ENCODE results near the gene TEN1.

The TEN1 gene

DNA sequence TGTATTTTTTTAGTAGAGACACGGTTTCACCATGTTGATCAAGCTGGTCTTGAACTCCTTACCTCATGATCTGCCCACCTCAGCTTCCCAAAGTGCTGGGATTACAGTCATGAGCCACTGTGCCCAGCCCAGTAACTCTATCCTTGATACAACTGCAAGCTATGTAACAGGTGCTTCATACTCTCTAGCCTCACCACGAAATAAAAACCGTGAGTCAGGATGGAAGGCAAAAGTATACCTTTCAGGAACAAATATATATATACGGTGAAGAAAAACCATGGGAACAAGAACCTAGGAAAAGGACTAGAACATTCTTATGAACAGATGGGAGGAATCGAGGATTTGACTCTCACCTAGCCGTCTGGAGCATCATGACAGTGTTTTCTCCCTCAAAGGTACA is 28.6 kb upstream of the TEN1 start:
- Histone ChIP-seq H3K27ac (replicated peaks) (no peak overlapping the region), H3K4me3 (replicated peaks; ENCODE audit: insufficient read depth, low read length) (no peak overlapping the region), H3K27me3 (ENCODE audit: insufficient read depth, poor library complexity, severe bottlenecking) (no peaks in the 10 kb centered on the region)
- no peak for DNase-seq (ENCODE audit: low read depth in 1 of 2, low spot score in 1 of 2)
- TF ChIP-seq, protein P1, sequence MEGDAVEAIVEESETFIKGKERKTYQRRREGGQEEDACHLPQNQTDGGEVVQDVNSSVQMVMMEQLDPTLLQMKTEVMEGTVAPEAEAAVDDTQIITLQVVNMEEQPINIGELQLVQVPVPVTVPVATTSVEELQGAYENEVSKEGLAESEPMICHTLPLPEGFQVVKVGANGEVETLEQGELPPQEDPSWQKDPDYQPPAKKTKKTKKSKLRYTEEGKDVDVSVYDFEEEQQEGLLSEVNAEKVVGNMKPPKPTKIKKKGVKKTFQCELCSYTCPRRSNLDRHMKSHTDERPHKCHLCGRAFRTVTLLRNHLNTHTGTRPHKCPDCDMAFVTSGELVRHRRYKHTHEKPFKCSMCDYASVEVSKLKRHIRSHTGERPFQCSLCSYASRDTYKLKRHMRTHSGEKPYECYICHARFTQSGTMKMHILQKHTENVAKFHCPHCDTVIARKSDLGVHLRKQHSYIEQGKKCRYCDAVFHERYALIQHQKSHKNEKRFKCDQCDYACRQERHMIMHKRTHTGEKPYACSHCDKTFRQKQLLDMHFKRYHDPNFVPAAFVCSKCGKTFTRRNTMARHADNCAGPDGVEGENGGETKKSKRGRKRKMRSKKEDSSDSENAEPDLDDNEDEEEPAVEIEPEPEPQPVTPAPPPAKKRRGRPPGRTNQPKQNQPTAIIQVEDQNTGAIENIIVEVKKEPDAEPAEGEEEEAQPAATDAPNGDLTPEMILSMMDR (IDR thresholded peaks at IDR 0.05; ENCODE audit: insufficient read depth, low read length), result no peak
- TF ChIP-seq SPI1 (IDR thresholded peaks at IDR 0.05; ENCODE audit: borderline replicate concordance, low read depth), result no peak
- TF ChIP-seq GABPA (IDR thresholded peaks at IDR 0.05; ENCODE audit: low read depth), result no peak
- TF ChIP-seq, protein P2, sequence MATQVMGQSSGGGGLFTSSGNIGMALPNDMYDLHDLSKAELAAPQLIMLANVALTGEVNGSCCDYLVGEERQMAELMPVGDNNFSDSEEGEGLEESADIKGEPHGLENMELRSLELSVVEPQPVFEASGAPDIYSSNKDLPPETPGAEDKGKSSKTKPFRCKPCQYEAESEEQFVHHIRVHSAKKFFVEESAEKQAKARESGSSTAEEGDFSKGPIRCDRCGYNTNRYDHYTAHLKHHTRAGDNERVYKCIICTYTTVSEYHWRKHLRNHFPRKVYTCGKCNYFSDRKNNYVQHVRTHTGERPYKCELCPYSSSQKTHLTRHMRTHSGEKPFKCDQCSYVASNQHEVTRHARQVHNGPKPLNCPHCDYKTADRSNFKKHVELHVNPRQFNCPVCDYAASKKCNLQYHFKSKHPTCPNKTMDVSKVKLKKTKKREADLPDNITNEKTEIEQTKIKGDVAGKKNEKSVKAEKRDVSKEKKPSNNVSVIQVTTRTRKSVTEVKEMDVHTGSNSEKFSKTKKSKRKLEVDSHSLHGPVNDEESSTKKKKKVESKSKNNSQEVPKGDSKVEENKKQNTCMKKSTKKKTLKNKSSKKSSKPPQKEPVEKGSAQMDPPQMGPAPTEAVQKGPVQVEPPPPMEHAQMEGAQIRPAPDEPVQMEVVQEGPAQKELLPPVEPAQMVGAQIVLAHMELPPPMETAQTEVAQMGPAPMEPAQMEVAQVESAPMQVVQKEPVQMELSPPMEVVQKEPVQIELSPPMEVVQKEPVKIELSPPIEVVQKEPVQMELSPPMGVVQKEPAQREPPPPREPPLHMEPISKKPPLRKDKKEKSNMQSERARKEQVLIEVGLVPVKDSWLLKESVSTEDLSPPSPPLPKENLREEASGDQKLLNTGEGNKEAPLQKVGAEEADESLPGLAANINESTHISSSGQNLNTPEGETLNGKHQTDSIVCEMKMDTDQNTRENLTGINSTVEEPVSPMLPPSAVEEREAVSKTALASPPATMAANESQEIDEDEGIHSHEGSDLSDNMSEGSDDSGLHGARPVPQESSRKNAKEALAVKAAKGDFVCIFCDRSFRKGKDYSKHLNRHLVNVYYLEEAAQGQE (IDR thresholded peaks at IDR 0.05; ENCODE audit: insufficient replicate concordance, low read depth), result no peak

DNA sequence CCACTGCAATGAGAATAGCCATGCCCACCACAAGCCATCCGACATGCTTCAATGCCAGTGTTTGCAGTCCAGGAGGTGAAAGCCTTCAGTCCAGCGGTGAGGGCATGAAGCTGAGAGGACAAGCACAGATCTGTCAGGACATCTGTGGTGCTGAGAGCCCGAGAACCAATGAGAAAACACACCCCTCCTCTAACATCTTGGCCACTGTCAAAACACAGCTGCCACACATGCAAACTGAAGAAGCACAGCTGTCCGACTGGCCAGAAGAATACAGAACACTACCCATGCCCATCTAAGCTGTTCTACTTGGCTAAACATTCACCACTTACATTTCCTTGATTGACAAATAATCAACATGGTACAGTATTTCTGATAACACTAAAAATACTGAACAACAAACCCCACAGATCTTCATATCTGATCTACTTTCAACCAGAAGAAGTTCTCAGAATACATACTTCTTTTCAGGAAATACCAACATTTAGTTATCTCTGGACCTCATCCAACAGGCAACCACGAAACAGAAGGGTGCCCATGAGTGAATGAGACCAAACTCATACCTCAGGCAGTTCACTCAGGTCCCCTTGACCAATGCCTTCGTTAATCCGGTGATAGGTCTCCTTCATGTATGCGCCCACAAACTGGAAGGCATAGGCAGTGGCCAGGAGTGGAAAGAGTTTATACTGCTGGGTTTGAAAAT is 28.0 kb upstream of the TEN1 start:
- no peak for DNase-seq (ENCODE audit: low read depth in 1 of 2, low spot score in 1 of 2)
- H3K27me3 ChIP-seq (ENCODE audit: insufficient read depth, poor library complexity, severe bottlenecking), result no peaks in the 10 kb centered on the region
- no peak overlapping the region for H3K27ac ChIP-seq (replicated peaks)
- TF ChIP-seq POLR2AphosphoS5 (IDR thresholded peaks at IDR 0.05; ENCODE audit: low read depth), result no peak
- TF ChIP-seq, protein P1 (IDR thresholded peaks at IDR 0.05; ENCODE audit: insufficient read depth, low read length), result no peak
- no peak for TF ChIP-seq SPI1 (IDR thresholded peaks at IDR 0.05; ENCODE audit: borderline replicate concordance, low read depth)
- TF ChIP-seq, protein P2 (IDR thresholded peaks at IDR 0.05; ENCODE audit: insufficient replicate concordance, low read depth), result no peak
- no peak for TF ChIP-seq GABPA (IDR thresholded peaks at IDR 0.05; ENCODE audit: low read depth)
- no peak overlapping the region for H3K4me3 ChIP-seq (replicated peaks; ENCODE audit: insufficient read depth, low read length)

DNA sequence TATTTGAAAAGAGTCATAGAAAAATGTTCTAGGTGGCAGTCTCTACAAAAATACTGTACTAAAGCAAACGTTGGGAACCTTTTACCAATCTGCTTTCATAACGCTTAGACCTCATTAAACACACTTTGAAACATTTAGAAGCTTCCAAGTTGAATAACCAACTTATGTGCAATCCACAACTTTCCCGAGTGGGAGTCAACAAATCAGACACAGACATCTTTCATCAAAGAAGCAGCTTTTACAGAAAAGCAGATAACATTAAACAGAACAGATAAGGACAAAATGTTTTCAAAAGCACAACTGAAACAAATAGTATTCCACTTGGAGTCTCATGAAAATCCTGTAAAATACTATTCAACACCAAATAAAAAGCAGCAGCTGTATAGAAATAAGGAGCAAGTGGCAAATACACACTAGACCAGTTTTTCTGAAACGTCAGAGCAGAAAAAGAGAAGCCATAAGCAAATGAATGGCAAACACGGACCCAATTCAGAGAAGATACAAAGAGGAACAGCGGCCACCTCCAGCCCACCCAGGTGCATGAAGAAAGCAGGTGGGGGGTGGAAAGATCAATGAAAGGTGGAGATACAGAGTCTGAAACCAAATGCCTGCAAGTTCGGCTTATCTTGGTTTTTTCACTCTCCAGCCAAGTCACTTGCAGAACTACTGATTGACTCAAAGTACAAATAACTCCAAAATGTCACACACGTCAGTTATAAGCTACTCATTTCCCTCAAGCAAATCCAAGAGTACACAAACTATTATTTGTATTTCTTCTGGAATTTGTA is 19.8 kb upstream of the TEN1 start:
- no peak overlapping the region for H3K27ac ChIP-seq (replicated peaks)
- no peaks in the 10 kb centered on the region for H3K27me3 ChIP-seq (ENCODE audit: insufficient read depth, poor library complexity, severe bottlenecking)
- DNase-seq (ENCODE audit: low read depth in 1 of 2, low spot score in 1 of 2), result no peak
- TF ChIP-seq, protein P1 (IDR thresholded peaks at IDR 0.05; ENCODE audit: insufficient read depth, low read length), result no peak
- TF ChIP-seq SPI1 (IDR thresholded peaks at IDR 0.05; ENCODE audit: borderline replicate concordance, low read depth) (no peak), GABPA (IDR thresholded peaks at IDR 0.05; ENCODE audit: low read depth) (no peak), POLR2AphosphoS5 (IDR thresholded peaks at IDR 0.05; ENCODE audit: low read depth) (no peak)
- TF ChIP-seq, protein P2 (IDR thresholded peaks at IDR 0.05; ENCODE audit: insufficient replicate concordance, low read depth), result no peak
- H3K4me3 ChIP-seq (replicated peaks; ENCODE audit: insufficient read depth, low read length), result no peak overlapping the region
